Activated CD4-positive, alpha-beta memory T cell treated with anti-CD3 and anti-CD28 coated beads for 36 hours (primary cell): Measurements from ENCODE around the gene CD2AP. TPM values are rescaled to one million over a fixed set of nuclear protein-coding genes. Genes with fewer than 3 reads are reported as not detected.

ENCODE experiments used
- CTCF ChIA-PET: fragments of 350-600 bp; sonication (Branson Sonifier 250); formaldehyde crosslinking; loops from one replicate; lab custom pipeline; 2021; ENCODE audit warnings: antibody characterized with exemption, inconsistent platforms; lab: Charles Lee
- POLR2A ChIA-PET: fragments of 350-600 bp; sonication (Branson Sonifier 250); formaldehyde crosslinking; loops from one replicate; lab custom pipeline; 2021; ENCODE audit warnings: antibody characterized with exemption; lab: Charles Lee
- DNase-seq: peaks from one replicate; pipeline ENCODE4 v3.0.0-alpha.2; 2020
- H3K27ac Mint-ChIP-seq: one replicate; pipeline ENCODE4 v1.8.0; 2021; ENCODE audit warnings: mixed read lengths
- H3K27me3 Mint-ChIP-seq: one replicate; pipeline ENCODE4 v1.8.0; 2021; ENCODE audit warnings: mixed read lengths
- H3K36me3 Mint-ChIP-seq: one replicate; pipeline ENCODE4 v1.8.0; 2021; ENCODE audit warnings: mixed read lengths
- H3K4me1 Mint-ChIP-seq: one replicate; pipeline ENCODE4 v1.8.0; 2021; ENCODE audit warnings: low read depth, mixed read lengths
- H3K4me3 Mint-ChIP-seq: one replicate; pipeline ENCODE4 v1.8.0; 2021; ENCODE audit warnings: mild to moderate bottlenecking, mixed read lengths
- H3K9me3 Mint-ChIP-seq: one replicate; pipeline ENCODE4 v1.8.0; 2021; ENCODE audit warnings: mixed read lengths
- intact Hi-C: fragments of 100-400 bp; cut with micrococcal nuclease; formaldehyde crosslinking; loops from one replicate; pipeline ENCODE4 v1.15.1; 2023
- total RNA-seq, 2 experiments: library from RNA; stranded (reverse); gene quantifications; one replicate each; pipeline ENCODE4 v1.2.3, GENCODE V29; 2021

CD2AP gene
- total RNA-seq, 2 experiments from 2014 or later = 22.6 to 23.6 TPM

DNA sequence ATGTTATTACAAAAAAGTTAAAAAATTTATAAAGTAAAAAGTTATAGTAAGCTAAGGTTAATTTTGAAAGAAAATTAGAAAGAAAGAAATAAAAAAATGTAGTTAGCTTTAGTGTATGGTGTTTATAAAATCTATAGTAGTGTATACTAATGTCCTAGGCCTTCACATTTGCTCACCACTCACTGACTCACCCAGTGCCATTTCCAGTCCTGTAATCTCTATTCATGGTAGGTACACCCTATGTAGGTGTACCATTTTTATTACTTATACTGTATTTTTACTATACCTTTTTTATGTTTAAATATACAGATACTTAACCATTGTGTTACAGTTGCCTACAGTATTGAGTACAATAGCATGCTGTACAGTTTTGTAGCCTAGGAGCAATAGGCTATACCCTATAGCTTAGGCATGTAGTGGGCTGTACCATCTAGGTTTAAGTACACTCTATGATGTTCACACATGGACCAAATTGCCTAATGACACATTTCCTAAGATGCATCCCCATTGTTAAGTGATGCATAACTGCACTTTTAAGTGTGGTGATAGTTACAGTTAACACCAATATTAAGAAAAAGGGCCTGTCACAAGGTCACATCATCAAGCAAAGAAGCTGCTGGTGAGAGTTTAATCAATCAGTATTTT lies 8.0 kb downstream of the CD2AP start:
- Mint-ChIP-seq H3K36me3 (no peaks in the 10 kb centered on the region), H3K27me3 (no peaks in the 10 kb centered on the region), H3K27ac (no peak overlapping the region), H3K4me3 (no peak overlapping the region), H3K9me3 (no peaks in the 10 kb centered on the region), H3K4me1 (peaks cover 46% of the 10 kb centered on the region)
- CTCF ChIA-PET = no interaction called here
- POLR2A ChIA-PET = no interaction called here
- intact Hi-C loops = no loop called here
- DNase-seq = no peak

DNA sequence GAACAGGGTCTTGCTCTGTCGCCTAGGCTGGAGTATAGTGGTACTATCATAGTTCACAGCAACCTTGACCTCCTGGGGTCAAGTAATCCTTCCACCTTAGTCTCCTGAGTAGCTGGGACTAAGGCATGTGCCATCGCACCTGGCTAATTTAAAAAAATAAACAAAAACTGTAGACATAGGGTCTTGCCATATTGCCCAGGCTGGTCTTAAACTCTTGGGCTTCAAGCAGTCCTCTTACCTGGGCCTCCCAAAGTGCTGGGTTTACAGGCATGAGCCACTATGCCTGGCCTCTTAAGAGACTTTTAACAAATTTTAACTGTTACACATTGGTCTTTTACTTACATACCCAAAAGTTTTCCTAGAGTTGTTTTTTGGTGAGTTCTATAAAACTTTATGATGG lies 12.4 kb downstream of the CD2AP start:
- DNase-seq = no peak
- POLR2A ChIA-PET = no interaction called here
- no peaks in the 10 kb centered on the region for H3K27me3 Mint-ChIP-seq
- H3K36me3 Mint-ChIP-seq = no peaks in the 10 kb centered on the region
- CTCF ChIA-PET = no interaction called here
- H3K9me3 Mint-ChIP-seq = no peaks in the 10 kb centered on the region
- intact Hi-C loops = no loop called here
- peaks cover 48% of the 10 kb centered on the region for H3K4me1 Mint-ChIP-seq
- no peak overlapping the region for H3K4me3 Mint-ChIP-seq
- H3K27ac Mint-ChIP-seq = no peak overlapping the region

DNA sequence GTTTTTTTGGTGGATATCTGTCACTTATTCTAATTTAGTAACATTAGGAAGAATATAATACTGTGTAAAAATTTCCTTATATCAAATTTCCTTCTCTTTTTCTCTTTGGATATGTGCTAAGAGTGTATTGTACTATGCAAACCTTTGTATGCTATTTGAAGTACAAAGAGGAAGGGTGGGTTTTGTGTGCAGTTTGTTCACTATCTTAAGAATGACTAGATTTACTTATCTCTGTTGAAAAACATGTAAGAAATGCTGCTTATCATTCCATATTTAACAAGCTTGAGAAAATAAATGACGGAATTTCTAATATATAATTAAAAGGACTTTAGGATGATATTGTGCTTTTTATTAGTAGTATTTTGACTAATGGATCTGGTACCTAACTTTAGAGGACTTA lies 13.1 kb downstream of the CD2AP start:
- intact Hi-C loops = no loop called here
- POLR2A ChIA-PET = no interaction called here
- no peak overlapping the region for H3K27ac Mint-ChIP-seq
- H3K4me3 Mint-ChIP-seq = no peak overlapping the region
- CTCF ChIA-PET = interaction anchor here (0.6 kb wide), 1 partner anchor 13 kb away, joined by 3 read pairs; the partner anchor contains the start of gene CD2AP
- peaks cover 53% of the 10 kb centered on the region for H3K4me1 Mint-ChIP-seq
- no peaks in the 10 kb centered on the region for H3K36me3 Mint-ChIP-seq
- H3K9me3 Mint-ChIP-seq = no peaks in the 10 kb centered on the region
- DNase-seq = no peak
- H3K27me3 Mint-ChIP-seq = no peaks in the 10 kb centered on the region

DNA sequence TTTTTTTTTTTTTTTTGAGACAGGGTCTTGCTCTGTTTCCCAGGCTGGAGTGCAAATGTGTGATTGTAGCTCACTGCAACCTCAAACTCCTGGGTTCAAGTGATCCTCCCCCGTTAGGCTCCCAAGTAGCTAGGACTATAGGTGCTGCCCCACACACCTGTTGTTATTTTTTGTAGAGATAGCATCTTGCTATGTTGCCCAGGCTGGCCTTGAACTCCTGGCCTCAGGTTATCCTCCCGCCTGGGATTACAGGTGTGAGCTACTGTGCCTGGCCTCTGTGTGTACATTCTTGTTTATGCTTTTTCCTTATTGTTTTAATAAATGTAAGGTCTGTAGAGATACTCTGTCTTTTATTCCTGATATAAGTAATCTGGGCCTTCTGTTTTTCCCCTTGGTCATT lies 14.8 kb downstream of the CD2AP start:
- DNase-seq = no peak
- H3K27me3 Mint-ChIP-seq = no peaks in the 10 kb centered on the region
- peaks cover 50% of the 10 kb centered on the region for H3K4me1 Mint-ChIP-seq
- H3K27ac Mint-ChIP-seq = no peak overlapping the region
- no peaks in the 10 kb centered on the region for H3K36me3 Mint-ChIP-seq
- CTCF ChIA-PET = interaction anchor here (0.7 kb wide), 1 partner anchor 139 kb away, joined by 4 read pairs; no protein-coding TSS in a partner anchor
- POLR2A ChIA-PET = no interaction called here
- H3K4me3 Mint-ChIP-seq = no peak overlapping the region
- H3K9me3 Mint-ChIP-seq = no peaks in the 10 kb centered on the region
- intact Hi-C loops = no loop called here

DNA sequence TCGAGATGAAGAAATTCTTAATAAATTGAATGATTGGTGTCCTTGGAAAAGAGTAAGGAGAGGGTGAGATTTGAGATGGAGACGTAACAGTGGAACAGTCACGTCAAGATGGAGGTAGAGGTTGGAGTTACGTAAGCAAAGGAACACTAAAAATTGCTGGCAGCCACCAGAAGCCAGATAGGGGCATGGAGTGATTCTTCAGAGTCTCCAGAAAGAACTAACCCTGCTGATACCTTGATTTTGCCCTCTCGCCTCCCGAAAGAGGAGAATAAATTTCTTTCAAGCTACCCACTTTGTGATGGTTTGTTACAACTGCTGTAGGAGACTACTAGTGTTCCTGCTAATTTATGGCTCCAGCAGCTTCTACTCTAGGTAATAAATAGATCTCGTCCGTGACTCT lies 17.6 kb downstream of the CD2AP start:
- ChIA-PET CTCF (no interaction called here), POLR2A (no interaction called here)
- no peaks in the 10 kb centered on the region for H3K36me3 Mint-ChIP-seq
- H3K4me1 Mint-ChIP-seq = peaks cover 62% of the 10 kb centered on the region
- H3K4me3 Mint-ChIP-seq = no peak overlapping the region
- DNase-seq = no peak
- intact Hi-C loops = no loop called here
- no peaks in the 10 kb centered on the region for H3K9me3 Mint-ChIP-seq
- no peaks in the 10 kb centered on the region for H3K27me3 Mint-ChIP-seq
- no peak overlapping the region for H3K27ac Mint-ChIP-seq

DNA sequence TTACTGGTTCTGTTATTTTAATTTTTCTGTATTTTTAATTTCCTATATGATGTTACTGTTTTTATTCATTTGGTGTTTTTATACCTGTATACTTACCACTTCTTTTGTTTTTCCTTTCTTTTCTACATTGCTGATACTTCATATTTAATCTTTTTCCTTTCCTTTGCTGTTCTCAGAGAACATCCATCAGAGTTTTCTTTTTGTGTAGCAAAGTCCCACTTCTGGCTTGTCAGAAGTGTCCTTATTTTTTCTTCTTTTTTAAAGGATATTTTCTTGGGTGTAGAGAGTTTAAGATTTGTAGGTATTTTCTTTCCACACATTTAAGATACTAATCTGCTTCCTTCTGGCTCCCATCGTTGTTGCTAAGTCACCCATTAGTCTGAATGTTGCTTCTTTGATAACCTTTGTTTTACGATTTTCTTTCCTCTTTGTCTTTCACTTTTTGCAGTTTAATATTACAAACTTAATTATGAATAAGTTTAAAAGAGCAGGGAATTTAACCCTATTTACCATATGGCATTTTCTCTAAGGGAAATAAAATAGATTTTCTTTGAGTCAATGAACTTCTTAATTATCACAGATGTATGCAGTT lies 18.5 kb downstream of the CD2AP start:
- no peak overlapping the region for H3K27ac Mint-ChIP-seq
- ChIA-PET CTCF (no interaction called here), POLR2A (no interaction called here)
- no peaks in the 10 kb centered on the region for H3K9me3 Mint-ChIP-seq
- no peaks in the 10 kb centered on the region for H3K27me3 Mint-ChIP-seq
- H3K4me3 Mint-ChIP-seq = no peak overlapping the region
- DNase-seq = no peak
- intact Hi-C loops = no loop called here
- H3K36me3 Mint-ChIP-seq = no peaks in the 10 kb centered on the region
- H3K4me1 Mint-ChIP-seq = peaks cover 62% of the 10 kb centered on the region

DNA sequence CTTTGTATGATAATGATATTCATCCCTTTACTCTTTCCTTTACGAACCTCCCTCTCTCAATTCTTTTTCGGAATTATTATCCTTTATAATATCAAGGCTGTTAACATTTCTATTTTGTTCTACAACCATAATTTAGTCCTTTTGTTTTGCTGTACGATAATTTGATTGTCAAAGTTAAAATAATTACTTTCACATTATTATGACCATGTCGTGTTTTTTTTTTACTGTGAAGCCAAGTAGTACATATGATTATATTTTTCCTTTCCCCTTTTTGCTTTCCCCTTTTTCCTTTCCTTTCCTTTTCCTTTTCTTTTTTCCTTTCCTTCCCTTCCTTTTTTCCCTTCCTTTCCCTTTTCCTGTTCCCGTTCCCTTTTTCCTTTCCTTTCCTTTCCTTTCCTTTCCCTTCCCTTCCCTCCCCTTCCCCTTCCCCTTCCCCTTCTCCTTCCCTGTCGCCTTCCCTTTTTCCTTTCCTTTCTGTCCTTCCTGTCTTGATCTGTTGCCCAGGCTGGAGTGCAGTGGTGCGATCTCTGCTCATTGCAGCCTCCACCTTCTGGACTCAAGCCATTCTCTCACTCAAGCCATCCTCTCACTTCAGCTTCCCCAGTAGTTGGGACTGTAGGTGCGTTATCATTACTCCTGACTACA lies 19.5 kb downstream of the CD2AP start:
- Mint-ChIP-seq H3K27me3 (no peaks in the 10 kb centered on the region), H3K27ac (no peak overlapping the region), H3K9me3 (no peaks in the 10 kb centered on the region), H3K4me1 (peaks cover 67% of the 10 kb centered on the region), H3K36me3 (no peaks in the 10 kb centered on the region), H3K4me3 (no peak overlapping the region)
- ChIA-PET CTCF (no interaction called here), POLR2A (no interaction called here)
- DNase-seq = no peak
- intact Hi-C loops = no loop called here

DNA sequence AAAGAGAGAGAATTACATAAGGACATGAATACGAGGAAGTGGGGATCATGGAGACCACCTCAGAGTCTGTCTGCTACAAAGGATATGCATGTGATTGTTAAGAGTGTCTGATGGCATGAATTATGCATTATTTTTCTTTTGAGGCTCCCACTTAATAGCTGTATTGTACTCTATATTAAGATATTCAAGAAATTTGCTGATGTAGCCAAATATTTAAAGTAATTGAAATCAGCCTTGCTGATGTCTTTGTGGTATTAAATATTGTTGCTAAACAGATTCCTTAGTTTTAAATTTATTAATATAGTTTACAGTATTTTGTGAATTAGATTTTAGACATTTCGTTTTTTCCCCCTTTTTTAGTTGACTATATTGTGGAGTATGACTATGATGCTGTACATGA lies 25.3 kb downstream of the CD2AP start:
- intact Hi-C loops = no loop called here
- Mint-ChIP-seq H3K4me1 (peaks cover 36% of the 10 kb centered on the region), H3K27me3 (no peaks in the 10 kb centered on the region), H3K27ac (no peak overlapping the region), H3K9me3 (no peaks in the 10 kb centered on the region), H3K4me3 (no peak overlapping the region), H3K36me3 (peaks cover 12% of the 10 kb centered on the region)
- no peak for DNase-seq
- ChIA-PET POLR2A (no interaction called here), CTCF (no interaction called here)

DNA sequence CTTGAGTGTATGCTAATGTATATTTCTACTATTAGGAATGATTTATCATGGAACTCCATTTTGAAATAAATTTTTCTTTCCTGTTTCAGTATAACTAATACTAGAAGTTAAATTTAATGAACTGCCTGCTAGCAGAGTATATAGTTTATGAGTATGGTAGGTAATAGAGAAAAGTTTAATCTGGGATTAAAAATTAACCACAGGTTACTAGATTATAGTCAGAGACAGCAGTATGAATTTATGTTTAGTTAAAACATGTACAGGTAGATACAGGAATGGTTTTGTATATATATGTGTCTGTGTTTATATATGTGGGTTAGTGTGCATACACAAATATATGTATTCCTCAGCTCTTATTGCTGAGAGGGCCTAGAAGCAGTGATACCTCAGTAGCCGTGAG lies 32.3 kb downstream of the CD2AP start:
- peaks cover 16% of the 10 kb centered on the region for H3K9me3 Mint-ChIP-seq
- no peaks in the 10 kb centered on the region for H3K27me3 Mint-ChIP-seq
- no peak overlapping the region for H3K4me3 Mint-ChIP-seq
- CTCF ChIA-PET = no interaction called here
- DNase-seq = no peak
- H3K27ac Mint-ChIP-seq = no peak overlapping the region
- intact Hi-C loops = no loop called here
- H3K36me3 Mint-ChIP-seq = peaks cover 48% of the 10 kb centered on the region
- POLR2A ChIA-PET = no interaction called here
- peaks cover 28% of the 10 kb centered on the region for H3K4me1 Mint-ChIP-seq

DNA sequence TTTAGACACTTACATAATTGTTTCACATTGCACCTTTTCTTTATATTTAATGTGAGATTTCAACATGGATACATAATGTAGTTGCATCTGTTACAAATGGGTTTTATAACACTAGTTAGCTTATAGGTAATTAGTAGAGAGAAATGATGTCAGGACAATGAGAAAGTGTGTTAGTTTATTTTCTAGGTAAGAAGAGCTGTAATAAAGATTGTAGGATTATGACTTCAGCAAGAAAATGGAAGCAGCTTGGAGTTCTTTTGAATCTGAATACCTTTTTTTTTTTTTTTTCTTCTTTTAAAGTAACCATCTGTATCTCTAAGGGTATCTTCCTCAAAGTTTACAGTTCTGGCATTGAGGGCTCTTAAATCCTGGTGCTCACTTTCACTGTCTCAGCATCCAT lies 35.3 kb downstream of the CD2AP start:
- H3K9me3 Mint-ChIP-seq = peaks cover 16% of the 10 kb centered on the region
- no peak overlapping the region for H3K4me3 Mint-ChIP-seq
- no peak overlapping the region for H3K27ac Mint-ChIP-seq
- DNase-seq = no peak
- POLR2A ChIA-PET = no interaction called here
- CTCF ChIA-PET = interaction anchor here (0.9 kb wide), 1 partner anchor 98 kb away, joined by 3 read pairs; no protein-coding TSS in a partner anchor
- peaks cover 46% of the 10 kb centered on the region for H3K36me3 Mint-ChIP-seq
- H3K4me1 Mint-ChIP-seq = peaks cover 23% of the 10 kb centered on the region
- intact Hi-C loops = no loop called here
- H3K27me3 Mint-ChIP-seq = no peaks in the 10 kb centered on the region

DNA sequence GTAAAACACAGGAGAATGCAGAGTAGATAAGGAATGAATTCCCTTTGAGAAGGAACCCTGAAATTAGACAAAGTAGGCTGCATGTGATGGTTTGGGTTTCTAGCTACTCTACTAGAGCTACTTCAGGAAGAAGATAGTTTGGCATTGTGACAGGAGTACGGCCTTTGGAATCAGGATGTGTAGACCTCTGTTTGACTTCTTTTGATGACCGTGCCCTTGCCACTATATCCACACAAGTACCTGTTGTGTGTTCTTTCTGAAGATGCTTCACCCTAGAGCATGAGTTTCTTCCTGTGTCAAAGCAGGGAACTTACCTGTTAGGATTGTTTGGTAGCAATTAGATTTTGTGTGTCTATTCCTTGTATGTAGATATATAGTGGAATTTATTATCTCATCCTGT lies 41.7 kb downstream of the CD2AP start:
- Mint-ChIP-seq H3K9me3 (no peaks in the 10 kb centered on the region), H3K27ac (no peak overlapping the region), H3K36me3 (peaks cover 10% of the 10 kb centered on the region), H3K4me3 (no peak overlapping the region), H3K27me3 (no peaks in the 10 kb centered on the region), H3K4me1 (peaks cover 26% of the 10 kb centered on the region)
- ChIA-PET POLR2A (no interaction called here), CTCF (no interaction called here)
- intact Hi-C loops = no loop called here
- no peak for DNase-seq

DNA sequence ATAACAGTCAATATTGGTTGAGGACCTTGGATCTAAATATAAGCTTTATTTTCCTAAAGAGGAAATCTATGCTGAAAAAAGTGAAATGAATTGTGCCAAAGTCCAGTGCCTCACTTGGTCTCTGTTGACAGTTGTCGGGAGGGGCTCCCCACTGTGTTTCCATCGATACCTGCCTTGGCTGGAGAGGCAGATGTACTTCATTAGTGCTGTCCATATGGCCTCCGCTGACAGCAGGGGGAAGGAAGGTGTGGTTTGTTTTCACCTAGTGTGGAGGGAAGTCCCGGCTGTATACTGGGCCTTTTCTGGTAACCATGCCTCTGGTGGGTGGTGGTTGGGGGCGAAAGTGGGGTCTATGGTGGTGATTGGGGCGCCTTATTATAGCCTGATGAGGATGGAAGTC lies 42.7 kb downstream of the CD2AP start:
- Mint-ChIP-seq H3K9me3 (no peaks in the 10 kb centered on the region), H3K36me3 (peaks cover 8% of the 10 kb centered on the region), H3K4me1 (peaks cover 27% of the 10 kb centered on the region), H3K27ac (no peak overlapping the region), H3K27me3 (no peaks in the 10 kb centered on the region), H3K4me3 (no peak overlapping the region)
- ChIA-PET CTCF (no interaction called here), POLR2A (no interaction called here)
- no peak for DNase-seq
- intact Hi-C loops = no loop called here

DNA sequence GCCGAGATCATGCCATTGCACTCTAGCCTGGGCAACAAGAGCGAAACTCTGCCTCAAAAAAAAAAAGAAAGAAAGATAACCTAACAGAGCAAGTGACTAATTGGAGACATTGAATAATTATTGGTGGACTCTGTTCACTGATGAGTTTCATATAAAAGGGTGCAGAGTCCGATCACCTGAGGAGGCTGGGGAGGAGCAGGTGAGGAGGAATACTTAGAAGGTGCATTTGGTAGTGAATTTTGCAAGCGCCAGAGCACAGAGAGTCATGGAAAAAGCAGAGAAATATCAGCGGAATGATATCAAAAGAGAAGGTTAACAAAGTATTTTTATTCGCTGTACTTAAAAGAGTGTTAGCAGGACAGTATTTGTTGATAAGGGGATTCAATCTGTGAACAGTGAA lies 44.4 kb downstream of the CD2AP start:
- intact Hi-C loops = no loop called here
- H3K4me1 Mint-ChIP-seq = peaks cover 27% of the 10 kb centered on the region
- no peak for DNase-seq
- H3K36me3 Mint-ChIP-seq = peaks cover under 1% of the 10 kb centered on the region
- no peaks in the 10 kb centered on the region for H3K27me3 Mint-ChIP-seq
- no peak overlapping the region for H3K4me3 Mint-ChIP-seq
- ChIA-PET CTCF (no interaction called here), POLR2A (no interaction called here)
- H3K27ac Mint-ChIP-seq = no peak overlapping the region
- no peaks in the 10 kb centered on the region for H3K9me3 Mint-ChIP-seq
